HG03097 (cell line): ENCODE data around the gene MYH6.
"Not testable (repeated sequence)": the region's sequence is repeated elsewhere in the genome, so short reads cannot be mapped to it uniquely, and the experiment has no call there.

ENCODE experiments used
- ATAC-seq: cut with Tn5 transposase; IDR thresholded peaks from one replicate; pipeline ENCODE4 v1.9.1; 2021; ENCODE audit not compliant: unreplicated experiment, low FRiP score

The MYH6 gene

GRCh38 chr14:23415821-23416778 lies 8.0 kb upstream of the MYH6 start:
- no peak for ATAC-seq

- no peak for ATAC-seq
Observed at GRCh38 chr14:23414906-23415820, 7.1 kb upstream of the MYH6 start.

- no peak for ATAC-seq
Observed at GRCh38 chr14:23414254-23414653, 6.2 kb upstream of the MYH6 start.

GRCh38 chr14:23413681-23414080 lies 5.6 kb upstream of the MYH6 start:
- ATAC-seq, result no peak

GRCh38 chr14:23411563-23412525 lies 3.8 kb upstream of the MYH6 start:
- ATAC-seq, result no peak

- no peak for ATAC-seq
Observed at GRCh38 chr14:23409966-23410635, 2.0 kb upstream of the MYH6 start.

- no peak for ATAC-seq
Observed at GRCh38 chr14:23409475-23409874, 1.4 kb upstream of the MYH6 start.

GRCh38 chr14:23408307-23408630 lies 196 bp upstream of the MYH6 start:
- no peak for ATAC-seq

- no peak for ATAC-seq
Observed at GRCh38 chr14:23406725-23407355, 1.2 kb downstream of the MYH6 start.

- no peak for ATAC-seq
Observed at GRCh38 chr14:23406244-23406643, 1.8 kb downstream of the MYH6 start.

GRCh38 chr14:23405516-23406025 lies 2.5 kb downstream of the MYH6 start:
- no peak for ATAC-seq

- no peak for ATAC-seq
Observed at GRCh38 chr14:23405096-23405495, 3.0 kb downstream of the MYH6 start.

- no peak for ATAC-seq
Observed at GRCh38 chr14:23404331-23404900, 3.7 kb downstream of the MYH6 start.

- no peak for ATAC-seq
Observed at GRCh38 chr14:23403908-23404307, 4.2 kb downstream of the MYH6 start.

GRCh38 chr14:23403139-23403438 lies 5.0 kb downstream of the MYH6 start:
- ATAC-seq, result no peak

- ATAC-seq, result no peak
Observed at GRCh38 chr14:23402296-23403138, 5.6 kb downstream of the MYH6 start.

GRCh38 chr14:23401291-23401690 lies 6.8 kb downstream of the MYH6 start:
- ATAC-seq, result no peak

- ATAC-seq, result not testable (repeated sequence)
Observed at GRCh38 chr14:23400496-23401149, 7.5 kb downstream of the MYH6 start.
